ENCODE results near the gene SLC4A3.

The SLC4A3 gene

GRCh38 chr2:219636941-219637841, 9.8 kb downstream of the SLC4A3 start:
- no peak overlapping the region for H3K27ac ChIP-seq (ENCODE audit: extremely low read depth, low read depth, low read length)
- no peaks in the 10 kb centered on the region for H3K9me3 ChIP-seq (ENCODE audit: control insufficient read depth, insufficient read depth, low read depth, low read length)
- no peak overlapping the region for H3K4me3 ChIP-seq (ENCODE audit: low read depth, low read length)
- H3K4me1 ChIP-seq (ENCODE audit: control insufficient read depth, insufficient read depth, low read length): no peaks in the 10 kb centered on the region
- ChIA-PET CTCF (interaction anchor here (0.7 to 1.2 kb wide), 3 partner anchors 42 to 96 kb away, joined by 3 to 4 read pairs (median 3); no protein-coding TSS in a partner anchor), POLR2A (no interaction called here)
- TF ChIP-seq IKZF3 (tag by site-specific recombination; IDR thresholded peaks at IDR 0.05) (no peak), GLIS1 (tag by site-specific recombination; IDR thresholded peaks at IDR 0.05) (peak; percentile 16; the same call in 1 of the 2 replicates), ZNF629 (tag by site-specific recombination; IDR thresholded peaks at IDR 0.05) (no peak), ZNF18 (tag by site-specific recombination; IDR thresholded peaks at IDR 0.05) (peak; percentile 67)
- TF ChIP-seq, protein P1, sequence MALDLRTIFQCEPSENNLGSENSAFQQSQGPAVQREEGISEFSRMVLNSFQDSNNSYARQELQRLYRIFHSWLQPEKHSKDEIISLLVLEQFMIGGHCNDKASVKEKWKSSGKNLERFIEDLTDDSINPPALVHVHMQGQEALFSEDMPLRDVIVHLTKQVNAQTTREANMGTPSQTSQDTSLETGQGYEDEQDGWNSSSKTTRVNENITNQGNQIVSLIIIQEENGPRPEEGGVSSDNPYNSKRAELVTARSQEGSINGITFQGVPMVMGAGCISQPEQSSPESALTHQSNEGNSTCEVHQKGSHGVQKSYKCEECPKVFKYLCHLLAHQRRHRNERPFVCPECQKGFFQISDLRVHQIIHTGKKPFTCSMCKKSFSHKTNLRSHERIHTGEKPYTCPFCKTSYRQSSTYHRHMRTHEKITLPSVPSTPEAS (tag by site-specific recombination; IDR thresholded peaks at IDR 0.05): peak; percentile 67
- H3K36me3 ChIP-seq (ENCODE audit: control insufficient read depth in 2 of 2, insufficient read depth in 1 of 2, low read length in 2 of 2): peaks cover 0 to 31% of the 10 kb centered on the region in 2 experiments; a peak in 1 of 3 replicates

- Histone ChIP-seq H3K9me3 (ENCODE audit: control insufficient read depth, insufficient read depth, low read depth, low read length) (no peaks in the 10 kb centered on the region), H3K27ac (ENCODE audit: extremely low read depth, low read depth, low read length) (no peak overlapping the region), H3K4me3 (ENCODE audit: low read depth, low read length) (no peak overlapping the region), H3K4me1 (ENCODE audit: control insufficient read depth, insufficient read depth, low read length) (no peaks in the 10 kb centered on the region), H3K36me3 (ENCODE audit: control insufficient read depth in 2 of 2, insufficient read depth in 1 of 2, low read length in 2 of 2) (peaks cover 0 to 25% of the 10 kb centered on the region in 2 experiments; a peak in 1 of 3 replicates)
- TF ChIP-seq ZNF626 (tag by site-specific recombination; IDR thresholded peaks at IDR 0.05) (no peak), ZNF600 (tag by site-specific recombination; IDR thresholded peaks at IDR 0.05) (0 out of 2 replicates have a peak, but pooled peaks have one; percentile 18), ZNF266 (tag by site-specific recombination; IDR thresholded peaks at IDR 0.05; ENCODE audit: low read depth) (no peak), BCL11A (tag by site-specific recombination; IDR thresholded peaks at IDR 0.05; ENCODE audit: low read depth) (no peak), ZSCAN16 (tag by site-specific recombination; IDR thresholded peaks at IDR 0.05) (no peak), GLIS1 (tag by site-specific recombination; IDR thresholded peaks at IDR 0.05) (peak; percentile 17; the same call in 1 of the 2 replicates), MYNN (tag by site-specific recombination; IDR thresholded peaks at IDR 0.05; ENCODE audit: borderline replicate concordance) (no peak), ZNF248 (tag by site-specific recombination; IDR thresholded peaks at IDR 0.05) (no peak), ATF2 (tag by site-specific recombination; IDR thresholded peaks at IDR 0.05; ENCODE audit: low read depth) (no peak), ZNF175 (tag by site-specific recombination; IDR thresholded peaks at IDR 0.05) (no peak)
- TF ChIP-seq, protein P2, sequence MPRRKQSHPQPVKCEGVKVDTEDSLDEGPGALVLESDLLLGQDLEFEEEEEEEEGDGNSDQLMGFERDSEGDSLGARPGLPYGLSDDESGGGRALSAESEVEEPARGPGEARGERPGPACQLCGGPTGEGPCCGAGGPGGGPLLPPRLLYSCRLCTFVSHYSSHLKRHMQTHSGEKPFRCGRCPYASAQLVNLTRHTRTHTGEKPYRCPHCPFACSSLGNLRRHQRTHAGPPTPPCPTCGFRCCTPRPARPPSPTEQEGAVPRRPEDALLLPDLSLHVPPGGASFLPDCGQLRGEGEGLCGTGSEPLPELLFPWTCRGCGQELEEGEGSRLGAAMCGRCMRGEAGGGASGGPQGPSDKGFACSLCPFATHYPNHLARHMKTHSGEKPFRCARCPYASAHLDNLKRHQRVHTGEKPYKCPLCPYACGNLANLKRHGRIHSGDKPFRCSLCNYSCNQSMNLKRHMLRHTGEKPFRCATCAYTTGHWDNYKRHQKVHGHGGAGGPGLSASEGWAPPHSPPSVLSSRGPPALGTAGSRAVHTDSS (tag by site-specific recombination; IDR thresholded peaks at IDR 0.05): no peak
- TF ChIP-seq, protein P3, sequence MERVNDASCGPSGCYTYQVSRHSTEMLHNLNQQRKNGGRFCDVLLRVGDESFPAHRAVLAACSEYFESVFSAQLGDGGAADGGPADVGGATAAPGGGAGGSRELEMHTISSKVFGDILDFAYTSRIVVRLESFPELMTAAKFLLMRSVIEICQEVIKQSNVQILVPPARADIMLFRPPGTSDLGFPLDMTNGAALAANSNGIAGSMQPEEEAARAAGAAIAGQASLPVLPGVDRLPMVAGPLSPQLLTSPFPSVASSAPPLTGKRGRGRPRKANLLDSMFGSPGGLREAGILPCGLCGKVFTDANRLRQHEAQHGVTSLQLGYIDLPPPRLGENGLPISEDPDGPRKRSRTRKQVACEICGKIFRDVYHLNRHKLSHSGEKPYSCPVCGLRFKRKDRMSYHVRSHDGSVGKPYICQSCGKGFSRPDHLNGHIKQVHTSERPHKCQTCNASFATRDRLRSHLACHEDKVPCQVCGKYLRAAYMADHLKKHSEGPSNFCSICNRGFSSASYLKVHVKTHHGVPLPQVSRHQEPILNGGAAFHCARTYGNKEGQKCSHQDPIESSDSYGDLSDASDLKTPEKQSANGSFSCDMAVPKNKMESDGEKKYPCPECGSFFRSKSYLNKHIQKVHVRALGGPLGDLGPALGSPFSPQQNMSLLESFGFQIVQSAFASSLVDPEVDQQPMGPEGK (tag by site-specific recombination; IDR thresholded peaks at IDR 0.05): no peak
- POLR2A ChIA-PET: no interaction called here
- CTCF ChIA-PET: interaction anchor here (1.1 kb wide), 1 partner anchor 41 kb away, joined by 3 read pairs; no protein-coding TSS in a partner anchor
These were observed 10.4 kb downstream of the SLC4A3 start for GRCh38 chr2:219637842-219638185.

Data from HEK293 (cell line).